ENCODE measurements around the gene RET.

Gene RET

DNA sequence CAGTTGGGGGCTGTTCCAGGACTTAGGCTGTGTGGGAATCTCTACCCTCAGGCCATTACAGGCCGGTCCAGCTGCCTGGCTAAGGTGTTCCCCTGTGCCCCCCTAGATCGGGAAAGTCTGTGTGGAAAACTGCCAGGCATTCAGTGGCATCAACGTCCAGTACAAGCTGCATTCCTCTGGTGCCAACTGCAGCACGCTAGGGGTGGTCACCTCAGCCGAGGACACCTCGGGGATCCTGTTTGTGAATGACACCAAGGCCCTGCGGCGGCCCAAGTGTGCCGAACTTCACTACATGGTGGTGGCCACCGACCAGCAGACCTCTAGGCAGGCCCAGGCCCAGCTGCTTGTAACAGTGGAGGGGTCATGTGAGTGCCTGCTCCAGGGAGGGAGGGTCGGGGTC, 34.2 kb downstream of the RET start:
- peak overlapping the region; percentile 48 for H4K8ac ChIP-seq (ENCODE audit: low read depth, low read length)
- no peak overlapping the region for H2BK15ac ChIP-seq (ENCODE audit: low read length)
- no peaks in the 10 kb centered on the region for H3K9me3 ChIP-seq (replicated peaks in 1 of 2; ENCODE audit: control insufficient read depth in 2 of 2, insufficient read depth in 1 of 2, low read depth in 1 of 2, low read length in 2 of 2)
- peak overlapping the region; percentile 40 for H2AK5ac ChIP-seq (ENCODE audit: low read depth, low read length)
- H4K91ac ChIP-seq (ENCODE audit: low read depth, low read length, poor library complexity) = no peak overlapping the region
- H3K18ac ChIP-seq (ENCODE audit: low read length) = peak overlapping the region; percentile 13
- H2BK12ac ChIP-seq (ENCODE audit: low read length) = no peak overlapping the region
- H3K36me3 ChIP-seq (replicated peaks in 1 of 2; ENCODE audit: control insufficient read depth in 2 of 2, insufficient read depth in 2 of 2, low read length in 2 of 2) = no peaks in the 10 kb centered on the region
- no peaks in the 10 kb centered on the region for H3K4me1 ChIP-seq (ENCODE audit: control insufficient read depth in 2 of 2, insufficient read depth in 1 of 2, low read depth in 1 of 2, low read length in 2 of 2)
- no peak overlapping the region for H3K27ac ChIP-seq (replicated peaks; ENCODE audit: low read length)
- no peak overlapping the region for H2BK120ac ChIP-seq (ENCODE audit: low read depth, low read length)
- H3K23ac ChIP-seq (ENCODE audit: low read depth, low read length, poor library complexity) = no peak overlapping the region
- H3K4ac ChIP-seq (ENCODE audit: low read length) = no peak overlapping the region
- peak overlapping the region in 1 of 2 donors; percentile 28 for H3K4me3 ChIP-seq (ENCODE audit: low read length in 2 of 2)
- no peak for DNase-seq (ENCODE audit: low spot score)
- H3K27me3 ChIP-seq (ENCODE audit: control insufficient read depth in 3 of 3, insufficient read depth in 3 of 3, low read depth in 1 of 3, low read length in 3 of 3) = peaks cover 0 to 15% (median 0%) of the 10 kb centered on the region in 3 experiments
- no peak overlapping the region for H2BK5ac ChIP-seq (ENCODE audit: low read length)
- H2AFZ ChIP-seq (ENCODE audit: low read length) = peak overlapping the region; percentile 9
- H3K4me2 ChIP-seq (ENCODE audit: insufficient read depth, low read length, poor library complexity, severe bottlenecking) = no peak overlapping the region
- no peaks in the 10 kb centered on the region for H3K79me1 ChIP-seq (ENCODE audit: low read depth, low read length)
- peak overlapping the region; percentile 16 for H3K9ac ChIP-seq (ENCODE audit: low read depth, low read length, poor library complexity)
- H3K14ac ChIP-seq (ENCODE audit: low read length) = peak overlapping the region; percentile 47
- no CpG with 5 or more reads among the region's 11 CpGs for WGBS, 2 donors (ENCODE audit: extremely low coverage in 2 of 2, insufficient read length in 2 of 2, insufficient replicate concordance in 1 of 2)

DNA sequence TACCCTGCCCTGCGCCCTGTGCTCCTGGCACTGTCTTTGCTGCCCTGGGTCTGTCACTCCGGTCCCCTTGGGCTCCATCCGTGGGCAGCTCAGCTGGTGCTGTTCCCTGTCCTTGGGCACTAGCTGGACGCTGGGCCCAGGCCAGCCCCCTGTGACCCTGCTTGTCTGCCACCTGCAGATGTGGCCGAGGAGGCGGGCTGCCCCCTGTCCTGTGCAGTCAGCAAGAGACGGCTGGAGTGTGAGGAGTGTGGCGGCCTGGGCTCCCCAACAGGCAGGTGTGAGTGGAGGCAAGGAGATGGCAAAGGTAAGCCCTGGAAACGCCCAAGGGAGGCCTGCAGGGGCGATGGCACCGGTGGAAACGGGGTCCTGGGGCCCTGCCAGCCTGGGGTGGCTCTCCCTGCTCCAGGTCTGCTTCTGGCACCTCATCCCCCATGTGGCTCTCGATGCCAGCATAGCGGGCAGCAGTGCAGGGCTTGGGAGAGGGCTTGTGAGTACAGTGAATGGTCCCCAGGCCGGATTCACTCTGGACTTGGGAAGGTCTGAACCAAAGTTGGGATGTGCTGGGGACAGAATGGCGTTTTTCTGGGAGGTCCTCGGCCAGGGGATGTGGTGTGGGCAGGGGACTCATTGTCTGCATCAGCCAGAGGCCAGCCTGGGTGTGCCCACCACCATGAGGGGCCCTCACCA, 35.2 kb downstream of the RET start:
- H3K23ac ChIP-seq (ENCODE audit: low read depth, low read length, poor library complexity) = no peak overlapping the region
- no peaks in the 10 kb centered on the region for H3K4me1 ChIP-seq (ENCODE audit: control insufficient read depth in 2 of 2, insufficient read depth in 1 of 2, low read depth in 1 of 2, low read length in 2 of 2)
- H3K18ac ChIP-seq (ENCODE audit: low read length) = peak overlapping the region; percentile 24
- H3K27me3 ChIP-seq (ENCODE audit: control insufficient read depth in 3 of 3, insufficient read depth in 3 of 3, low read depth in 1 of 3, low read length in 3 of 3) = peaks cover 0 to 17% (median 0%) of the 10 kb centered on the region in 3 experiments
- no peak overlapping the region for H3K4me3 ChIP-seq (ENCODE audit: low read length in 2 of 2)
- no peak overlapping the region for H3K4ac ChIP-seq (ENCODE audit: low read length)
- peak overlapping the region; percentile 89 for H2BK5ac ChIP-seq (ENCODE audit: low read length)
- no peaks in the 10 kb centered on the region for H3K79me1 ChIP-seq (ENCODE audit: low read depth, low read length)
- H3K9me3 ChIP-seq (replicated peaks in 1 of 2; ENCODE audit: control insufficient read depth in 2 of 2, insufficient read depth in 1 of 2, low read depth in 1 of 2, low read length in 2 of 2) = no peaks in the 10 kb centered on the region
- H2BK120ac ChIP-seq (ENCODE audit: low read depth, low read length) = no peak overlapping the region
- no peaks in the 10 kb centered on the region for H3K36me3 ChIP-seq (replicated peaks in 1 of 2; ENCODE audit: control insufficient read depth in 2 of 2, insufficient read depth in 2 of 2, low read length in 2 of 2)
- no peak overlapping the region for H3K4me2 ChIP-seq (ENCODE audit: insufficient read depth, low read length, poor library complexity, severe bottlenecking)
- peak overlapping the region; percentile 87 for H3K14ac ChIP-seq (ENCODE audit: low read length)
- no peak overlapping the region for H3K9ac ChIP-seq (ENCODE audit: low read depth, low read length, poor library complexity)
- H3K27ac ChIP-seq (replicated peaks; ENCODE audit: low read length) = no peak overlapping the region
- H2BK12ac ChIP-seq (ENCODE audit: low read length) = peak overlapping the region; percentile 30
- no peak overlapping the region for H2AFZ ChIP-seq (ENCODE audit: low read length)
- peak overlapping the region; percentile 95 for H2AK5ac ChIP-seq (ENCODE audit: low read depth, low read length)
- peak overlapping the region; percentile 27 for H4K91ac ChIP-seq (ENCODE audit: low read depth, low read length, poor library complexity)
- peak overlapping the region; percentile 22 for H2BK15ac ChIP-seq (ENCODE audit: low read length)
- no CpG with 5 or more reads among the region's 17 CpGs for WGBS, 2 donors (ENCODE audit: extremely low coverage in 2 of 2, insufficient read length in 2 of 2, insufficient replicate concordance in 1 of 2)
- no peak for DNase-seq (ENCODE audit: low spot score)
- no peak overlapping the region for H4K8ac ChIP-seq (ENCODE audit: low read depth, low read length)

DNA sequence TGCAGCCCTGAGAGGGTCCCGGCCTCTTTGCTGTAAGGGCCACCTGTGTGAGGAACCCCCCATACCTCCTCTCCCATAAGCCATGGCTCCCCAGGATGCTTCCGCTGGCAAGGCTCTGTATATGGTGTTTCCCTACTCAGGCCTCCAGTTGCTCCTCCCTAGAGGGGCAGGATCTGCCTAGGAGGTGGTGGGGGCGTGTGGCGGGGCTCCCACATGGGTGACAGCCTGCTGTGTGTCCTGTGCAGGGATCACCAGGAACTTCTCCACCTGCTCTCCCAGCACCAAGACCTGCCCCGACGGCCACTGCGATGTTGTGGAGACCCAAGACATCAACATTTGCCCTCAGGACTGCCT, 35.7 kb downstream of the RET start:
- no peak overlapping the region for H3K4ac ChIP-seq (ENCODE audit: low read length)
- no peaks in the 10 kb centered on the region for H3K79me1 ChIP-seq (ENCODE audit: low read depth, low read length)
- DNase-seq (ENCODE audit: low spot score) = no peak
- no peak overlapping the region for H4K8ac ChIP-seq (ENCODE audit: low read depth, low read length)
- no peak overlapping the region for H2AFZ ChIP-seq (ENCODE audit: low read length)
- no peaks in the 10 kb centered on the region for H3K9me3 ChIP-seq (replicated peaks in 1 of 2; ENCODE audit: control insufficient read depth in 2 of 2, insufficient read depth in 1 of 2, low read depth in 1 of 2, low read length in 2 of 2)
- H2BK12ac ChIP-seq (ENCODE audit: low read length) = no peak overlapping the region
- H3K4me3 ChIP-seq (ENCODE audit: low read length in 2 of 2) = no peak overlapping the region
- H3K36me3 ChIP-seq (replicated peaks in 1 of 2; ENCODE audit: control insufficient read depth in 2 of 2, insufficient read depth in 2 of 2, low read length in 2 of 2) = no peaks in the 10 kb centered on the region
- H3K9ac ChIP-seq (ENCODE audit: low read depth, low read length, poor library complexity) = no peak overlapping the region
- peaks cover 0 to 18% (median 0%) of the 10 kb centered on the region in 3 experiments for H3K27me3 ChIP-seq (ENCODE audit: control insufficient read depth in 3 of 3, insufficient read depth in 3 of 3, low read depth in 1 of 3, low read length in 3 of 3)
- no peak overlapping the region for H3K4me2 ChIP-seq (ENCODE audit: insufficient read depth, low read length, poor library complexity, severe bottlenecking)
- no CpG with 5 or more reads among the region's 7 CpGs for WGBS, 2 donors (ENCODE audit: extremely low coverage in 2 of 2, insufficient read length in 2 of 2, insufficient replicate concordance in 1 of 2)
- H2BK15ac ChIP-seq (ENCODE audit: low read length) = peak overlapping the region; percentile 22
- H2AK5ac ChIP-seq (ENCODE audit: low read depth, low read length) = peak overlapping the region; percentile 77
- H3K4me1 ChIP-seq (ENCODE audit: control insufficient read depth in 2 of 2, insufficient read depth in 1 of 2, low read depth in 1 of 2, low read length in 2 of 2) = no peaks in the 10 kb centered on the region
- no peak overlapping the region for H2BK120ac ChIP-seq (ENCODE audit: low read depth, low read length)
- H4K91ac ChIP-seq (ENCODE audit: low read depth, low read length, poor library complexity) = no peak overlapping the region
- H3K18ac ChIP-seq (ENCODE audit: low read length) = no peak overlapping the region
- no peak overlapping the region for H3K27ac ChIP-seq (replicated peaks; ENCODE audit: low read length)
- no peak overlapping the region for H3K23ac ChIP-seq (ENCODE audit: low read depth, low read length, poor library complexity)
- no peak overlapping the region for H2BK5ac ChIP-seq (ENCODE audit: low read length)
- no peak overlapping the region for H3K14ac ChIP-seq (ENCODE audit: low read length)

DNA sequence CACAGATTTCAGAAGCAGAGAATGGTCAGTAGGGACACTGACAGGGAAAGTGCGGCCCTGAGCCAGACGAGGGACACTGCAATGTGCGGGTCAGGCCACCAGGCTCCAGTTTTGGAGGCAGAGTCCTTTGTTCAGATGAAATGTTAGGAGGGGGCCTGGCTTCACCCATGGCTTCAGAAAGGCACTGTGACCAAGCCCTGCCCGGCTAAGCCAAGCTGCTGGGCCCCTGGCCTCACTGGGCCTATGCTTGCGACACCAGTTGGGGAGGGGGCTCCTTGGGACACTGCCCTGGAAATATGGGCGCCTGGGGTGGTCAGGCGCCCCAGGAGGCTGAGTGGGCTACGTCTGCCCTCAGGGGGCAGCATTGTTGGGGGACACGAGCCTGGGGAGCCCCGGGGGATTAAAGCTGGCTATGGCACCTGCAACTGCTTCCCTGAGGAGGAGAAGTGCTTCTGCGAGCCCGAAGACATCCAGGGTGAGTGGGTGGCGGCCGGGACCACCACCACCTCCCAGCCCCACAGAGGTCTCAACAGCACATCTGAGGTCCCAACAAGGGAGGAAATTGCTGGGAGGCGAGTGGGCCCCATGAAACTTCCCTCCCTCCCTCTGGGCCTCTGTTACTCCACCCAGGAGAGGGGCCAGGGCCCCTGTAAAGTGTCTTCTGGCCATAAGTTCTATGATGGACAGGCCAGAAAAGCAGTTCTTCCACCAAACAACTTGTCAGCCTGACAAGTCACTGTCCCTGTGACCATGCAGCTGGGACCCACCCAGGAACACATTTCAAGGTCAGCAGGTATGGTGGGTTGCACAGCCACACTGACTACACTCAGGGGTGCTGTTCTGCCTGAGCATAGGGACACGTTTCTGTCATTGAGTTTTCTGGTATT, 36.6 kb downstream of the RET start:
- Histone ChIP-seq H3K4ac (ENCODE audit: low read length) (no peak overlapping the region), H3K18ac (ENCODE audit: low read length) (no peak overlapping the region), H3K9me3 (replicated peaks in 1 of 2; ENCODE audit: control insufficient read depth in 2 of 2, insufficient read depth in 1 of 2, low read depth in 1 of 2, low read length in 2 of 2) (no peaks in the 10 kb centered on the region), H4K91ac (ENCODE audit: low read depth, low read length, poor library complexity) (no peak overlapping the region), H4K8ac (ENCODE audit: low read depth, low read length) (no peak overlapping the region), H2AK5ac (ENCODE audit: low read depth, low read length) (no peak overlapping the region), H3K9ac (ENCODE audit: low read depth, low read length, poor library complexity) (no peak overlapping the region), H3K4me3 (ENCODE audit: low read length in 2 of 2) (no peak overlapping the region), H3K36me3 (replicated peaks in 1 of 2; ENCODE audit: control insufficient read depth in 2 of 2, insufficient read depth in 2 of 2, low read length in 2 of 2) (no peaks in the 10 kb centered on the region), H2BK15ac (ENCODE audit: low read length) (peak overlapping the region; percentile 44), H2BK120ac (ENCODE audit: low read depth, low read length) (no peak overlapping the region), H3K27me3 (ENCODE audit: control insufficient read depth in 3 of 3, insufficient read depth in 3 of 3, low read depth in 1 of 3, low read length in 3 of 3) (peaks cover 0 to 18% (median 0%) of the 10 kb centered on the region in 3 experiments), H3K4me1 (ENCODE audit: control insufficient read depth in 2 of 2, insufficient read depth in 1 of 2, low read depth in 1 of 2, low read length in 2 of 2) (no peaks in the 10 kb centered on the region), H3K27ac (replicated peaks; ENCODE audit: low read length) (no peak overlapping the region), H2BK5ac (ENCODE audit: low read length) (peak overlapping the region; percentile 61), H2AFZ (ENCODE audit: low read length) (no peak overlapping the region), H3K4me2 (ENCODE audit: insufficient read depth, low read length, poor library complexity, severe bottlenecking) (no peak overlapping the region), H3K23ac (ENCODE audit: low read depth, low read length, poor library complexity) (no peak overlapping the region), H3K79me1 (ENCODE audit: low read depth, low read length) (no peaks in the 10 kb centered on the region), H2BK12ac (ENCODE audit: low read length) (no peak overlapping the region), H3K14ac (ENCODE audit: low read length) (peak overlapping the region; percentile 90)
- no CpG with 5 or more reads among the region's 16 CpGs for WGBS, 2 donors (ENCODE audit: extremely low coverage in 2 of 2, insufficient read length in 2 of 2, insufficient replicate concordance in 1 of 2)
- DNase-seq (ENCODE audit: low spot score) = no peak
